ENCODE results near the gene ELOVL5.

ELOVL5 gene

GRCh38 chr6:53240139-53240538 is 108.6 kb downstream of the ELOVL5 start:
- no peak for DNase-seq (ENCODE audit: low read depth, low spot score)

DNA sequence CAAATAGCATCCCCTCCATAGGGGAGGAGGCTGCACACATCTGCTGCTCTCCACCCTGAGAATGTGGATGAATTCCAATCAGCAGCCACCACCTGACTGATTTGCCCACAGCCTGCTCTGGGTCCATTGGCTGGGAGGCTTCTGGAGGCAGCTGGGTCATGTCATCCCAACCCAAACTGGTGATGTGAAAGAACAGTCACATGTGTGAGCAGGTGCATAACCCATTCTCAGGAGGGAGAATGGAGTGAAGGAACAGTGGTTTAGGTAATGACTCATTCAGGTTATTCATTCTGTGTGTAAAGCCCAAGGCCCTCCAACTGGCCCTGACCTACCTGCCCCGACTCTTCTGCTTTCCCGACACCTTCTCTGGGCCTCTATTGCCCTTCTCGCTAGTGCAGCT is 109.2 kb downstream of the ELOVL5 start:
- DNase-seq (ENCODE audit: low read depth, low spot score): no peak

GRCh38 chr6:53238311-53238710 is 110.4 kb downstream of the ELOVL5 start:
- DNase-seq (ENCODE audit: low read depth, low spot score): no peak

DNA sequence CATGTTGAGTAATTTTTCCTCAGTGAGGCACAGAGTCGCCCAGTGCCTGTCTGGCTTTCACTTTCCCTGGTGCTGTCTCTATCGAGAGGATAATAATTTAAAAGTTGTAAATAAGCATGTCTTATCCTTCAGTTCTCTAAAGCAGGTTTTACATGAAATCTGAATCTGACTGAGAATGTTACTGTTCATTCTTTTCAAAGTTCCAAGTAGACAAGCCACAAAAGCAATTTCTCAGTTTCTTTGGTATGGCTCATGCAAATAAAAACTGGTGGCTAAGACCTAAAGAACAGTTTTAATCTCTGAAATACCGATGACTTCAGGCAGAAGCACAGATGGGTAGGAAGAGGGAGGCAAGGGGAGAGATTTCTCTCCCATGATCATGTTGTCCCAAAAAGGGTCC is 112.5 kb downstream of the ELOVL5 start:
- no peak for DNase-seq (ENCODE audit: low read depth, low spot score)

GRCh38 chr6:53235508-53235907 is 113.2 kb downstream of the ELOVL5 start:
- DNase-seq (ENCODE audit: low read depth, low spot score): no peak

GRCh38 chr6:53233309-53233708 is 115.4 kb downstream of the ELOVL5 start:
- no peak for DNase-seq (ENCODE audit: low read depth, low spot score)

- DNase-seq (ENCODE audit: low read depth, low spot score): no peak
These were observed 117.8 kb downstream of the ELOVL5 start for GRCh38 chr6:53230775-53231467.

DNA sequence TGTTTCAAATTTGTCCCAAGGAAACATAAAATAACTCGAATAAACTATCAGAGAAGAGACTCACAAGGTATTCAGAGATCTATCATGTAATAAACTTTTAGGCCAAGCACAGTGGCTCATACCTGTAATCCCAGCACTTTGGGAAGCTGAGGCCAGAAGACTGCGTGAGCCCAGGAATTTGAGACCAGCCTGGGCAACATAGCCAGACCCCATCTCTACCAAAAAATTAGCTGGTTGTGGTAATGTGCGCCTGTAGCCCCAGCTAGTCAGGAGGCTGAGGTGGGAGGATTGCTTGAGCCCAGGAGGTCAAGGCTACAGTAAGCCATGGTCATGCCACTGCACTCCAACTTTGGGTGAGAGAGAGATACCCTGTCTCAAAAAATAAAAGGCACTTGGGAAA is 120.9 kb downstream of the ELOVL5 start:
- no peak for DNase-seq (ENCODE audit: low read depth, low spot score)

GRCh38 chr6:53220605-53221004 is 128.1 kb downstream of the ELOVL5 start:
- DNase-seq (ENCODE audit: low read depth, low spot score): no peak
